GM23248 (cell line): ENCODE data around the gene CD6. TPM values are rescaled to one million over a fixed set of nuclear protein-coding genes. Genes with fewer than 3 reads are reported as not detected.

Experiments
- DNase-seq: peaks from one replicate; pipeline ENCODE4 v3.0.0-alpha.2; 2015
- H2AFZ ChIP-seq: fragments of 200-600 bp; sonication (generic); 2 replicates; pipeline ENCODE4 v1.6.1; 2016; ENCODE audit warnings: antibody characterized with exemption
- H3F3A ChIP-seq: fragments of 200-600 bp; sonication (generic); 2 replicates; pipeline ENCODE4 v1.6.1; 2016; ENCODE audit warnings: mild to moderate bottlenecking, antibody characterized with exemption, mixed run types; ENCODE audit not compliant: insufficient read depth
- H3K27ac ChIP-seq: fragments of 200-600 bp; sonication (generic); 2 replicates; pipeline ENCODE4 v1.5.1; 2016; ENCODE audit warnings: mild to moderate bottlenecking
- H3K27me3 ChIP-seq: fragments of 200-600 bp; sonication (generic); replicated peaks from 2 replicates; pipeline ENCODE4 v1.6.1; 2016; ENCODE audit warnings: mild to moderate bottlenecking; ENCODE audit not compliant: insufficient read depth
- H3K36me3 ChIP-seq: fragments of 200-600 bp; sonication (generic); 2 replicates; pipeline ENCODE4 v1.6.1; 2016; ENCODE audit warnings: low read depth, mild to moderate bottlenecking
- H3K4me1 ChIP-seq: fragments of 200-600 bp; sonication (generic); 2 replicates; pipeline ENCODE4 v1.6.1; 2016; ENCODE audit warnings: mild to moderate bottlenecking; ENCODE audit not compliant: insufficient read depth
- H3K4me2 ChIP-seq: fragments of 200-600 bp; sonication (generic); one replicate; pipeline ENCODE4 v1.6.1; 2016; ENCODE audit warnings: mild to moderate bottlenecking; ENCODE audit not compliant: unreplicated experiment
- H3K4me3 ChIP-seq: fragments of 200-600 bp; sonication (generic); 2 replicates; pipeline ENCODE4 v1.5.1; 2016; ENCODE audit warnings: mild to moderate bottlenecking
- H3K79me2 ChIP-seq: fragments of 200-600 bp; sonication (generic); 2 replicates; pipeline ENCODE4 v1.6.1; 2016; ENCODE audit warnings: mild to moderate bottlenecking; ENCODE audit not compliant: insufficient read depth
- H3K9ac ChIP-seq: fragments of 200-600 bp; sonication (generic); 2 replicates; pipeline ENCODE4 v1.6.1; 2016; ENCODE audit warnings: mild to moderate bottlenecking
- H3K9me2 ChIP-seq: fragments of 200-600 bp; sonication (generic); 2 replicates; pipeline ENCODE4 v1.6.1; 2016; ENCODE audit warnings: mixed run types, mild to moderate bottlenecking, moderate library complexity; ENCODE audit not compliant: insufficient read depth
- H3K9me3 ChIP-seq: fragments of 200-600 bp; sonication (generic); one replicate; pipeline ENCODE4 v1.6.1; 2017; ENCODE audit warnings: low read depth
- H4K20me1 ChIP-seq: fragments of 200-600 bp; sonication (generic); 2 replicates; pipeline ENCODE4 v1.6.0; 2016; ENCODE audit not compliant: insufficient read depth
- EZH2 ChIP-seq: fragments of 200-600 bp; sonication (generic); IDR thresholded peaks from 2 replicates; pipeline ENCODE4 v1.6.1; 2018; ENCODE audit warnings: antibody characterized with exemption, mild to moderate bottlenecking; ENCODE audit not compliant: insufficient read depth, poor library complexity, severe bottlenecking
- EZH2phosphoT487 ChIP-seq: fragments of 200-600 bp; sonication (generic); IDR thresholded peaks from 2 replicates; pipeline ENCODE4 v1.6.1; 2018; ENCODE audit warnings: antibody characterized with exemption, moderate library complexity, mild to moderate bottlenecking, low read depth; ENCODE audit not compliant: insufficient read depth
- WGBS, 2 experiments: methylation state at CpG; one replicate each; pipeline ENCODE4 v1.1.6; 2015 to 2017; ENCODE audit warnings: low lambda C conversion rate in 2 of 2, low coverage in 1 of 2; ENCODE audit errors: missing lambda C conversion rate in 2 of 2; 5-methylcytosine and 5-hydroxymethylcytosine counted together
- in situ Hi-C: fragments of 300-500 bp; cut with MboI; formaldehyde crosslinking; loops from 2 replicates; pipeline ENCODE4 v1.15.0; 2020
- polyA plus RNA-seq: library from polyadenylated mRNA; unstranded; fragments of >200 nt; fragmentation: Nextera tagmentation; extraction: Ambion mirVana; gene quantifications from 2 replicates; pipeline ENCODE4 v1.2.1, GENCODE V29; 2016
- total RNA-seq: library from RNA; depleted of rRNA; stranded (reverse); fragments of >200 nt; shearing (Covaris generic); gene quantifications from 2 replicates; pipeline ENCODE4 v1.2.3, GENCODE V29; 2014

The CD6 gene
- total and polyA plus RNA-seq, 2 experiments from 2014 or later, result not detected

GRCh38 chr11:60939855-60940254, 31.6 kb upstream of the CD6 start:
- in situ Hi-C loops, result no loop called here

GRCh38 chr11:60941371-60942119, 29.9 kb upstream of the CD6 start:
- Histone ChIP-seq H3K79me2 (no peaks in the 10 kb centered on the region), H3K36me3 (no peaks in the 10 kb centered on the region), H3K4me1 (no peaks in the 10 kb centered on the region), H3K4me2 (no peak overlapping the region), H3K9me2 (no peaks in the 10 kb centered on the region), H3K4me3 (no peak overlapping the region), H4K20me1 (no peaks in the 10 kb centered on the region), H3F3A (no peaks in the 10 kb centered on the region), H2AFZ (no peak overlapping the region), H3K9me3 (no peaks in the 10 kb centered on the region), H3K27me3 (no peaks in the 10 kb centered on the region), H3K27ac (no peak overlapping the region), H3K9ac (no peak overlapping the region)
- no peak for DNase-seq
- TF ChIP-seq EZH2 (no peak), EZH2phosphoT487 (no peak)
- WGBS, 2 experiments, result 85 to 90% methylated on average over 6 of the region's 6 CpGs
- in situ Hi-C loops, result no loop called here

More at GRCh38 chr11:60939855-60940254, 31.6 kb upstream of the CD6 start:
- H3K9me3 ChIP-seq, result no peaks in the 10 kb centered on the region
- H3K36me3 ChIP-seq, result no peaks in the 10 kb centered on the region
- H3K9me2 ChIP-seq, result no peaks in the 10 kb centered on the region
- no peaks in the 10 kb centered on the region for H4K20me1 ChIP-seq
- H2AFZ ChIP-seq, result no peak overlapping the region
- no peak overlapping the region for H3K4me2 ChIP-seq
- no peaks in the 10 kb centered on the region for H3K4me1 ChIP-seq
- whole genome bisulfite sequencing, 2 experiments, result 58 to 61% methylated on average over 2 of the region's 2 CpGs
- no peaks in the 10 kb centered on the region for H3K27me3 ChIP-seq
- no peaks in the 10 kb centered on the region for H3F3A ChIP-seq
- TF ChIP-seq EZH2 (no peak), EZH2phosphoT487 (no peak)
- no peak overlapping the region for H3K4me3 ChIP-seq
- H3K9ac ChIP-seq, result no peak overlapping the region
- no peaks in the 10 kb centered on the region for H3K79me2 ChIP-seq
- H3K27ac ChIP-seq, result no peak overlapping the region
- DNase-seq, result peak; percentile 17

GRCh38 chr11:60942219-60942618, 29.3 kb upstream of the CD6 start:
- WGBS, 2 experiments, result 72 to 74% methylated on average over 4 of the region's 4 CpGs
- H3F3A ChIP-seq, result no peaks in the 10 kb centered on the region
- no peak overlapping the region for H3K4me2 ChIP-seq
- H3K9me2 ChIP-seq, result no peaks in the 10 kb centered on the region
- in situ Hi-C loops, result no loop called here
- no peak overlapping the region for H2AFZ ChIP-seq
- no peaks in the 10 kb centered on the region for H4K20me1 ChIP-seq
- no peaks in the 10 kb centered on the region for H3K9me3 ChIP-seq
- TF ChIP-seq EZH2 (no peak), EZH2phosphoT487 (no peak)
- no peak overlapping the region for H3K4me3 ChIP-seq
- no peak overlapping the region for H3K27ac ChIP-seq
- no peak for DNase-seq
- no peaks in the 10 kb centered on the region for H3K4me1 ChIP-seq
- H3K36me3 ChIP-seq, result no peaks in the 10 kb centered on the region
- no peak overlapping the region for H3K9ac ChIP-seq
- H3K27me3 ChIP-seq, result no peaks in the 10 kb centered on the region
- H3K79me2 ChIP-seq, result no peaks in the 10 kb centered on the region

- WGBS, 2 experiments, result 80 to 81% methylated on average over 9 of the region's 9 CpGs
- Histone ChIP-seq H3K27ac (no peak overlapping the region), H3K36me3 (no peaks in the 10 kb centered on the region), H3K9me3 (no peaks in the 10 kb centered on the region), H3F3A (no peaks in the 10 kb centered on the region), H3K4me2 (no peak overlapping the region), H3K79me2 (no peaks in the 10 kb centered on the region), H2AFZ (no peak overlapping the region), H3K4me1 (no peaks in the 10 kb centered on the region), H3K9me2 (no peaks in the 10 kb centered on the region), H3K4me3 (no peak overlapping the region), H4K20me1 (no peaks in the 10 kb centered on the region), H3K27me3 (no peaks in the 10 kb centered on the region), H3K9ac (no peak overlapping the region)
- in situ Hi-C loops, result no loop called here
- DNase-seq, result no peak
- TF ChIP-seq EZH2phosphoT487 (no peak), EZH2 (no peak)
These were observed 28.4 kb upstream of the CD6 start for GRCh38 chr11:60942970-60943565.
